DMS79 (cell line): ENCODE results near the gene SOX4.

Source experiments
- DNase-seq: peaks from one replicate; lab custom pipeline; 2025; lab: John Stamatoyannopoulos, UW

Gene SOX4

DNA sequence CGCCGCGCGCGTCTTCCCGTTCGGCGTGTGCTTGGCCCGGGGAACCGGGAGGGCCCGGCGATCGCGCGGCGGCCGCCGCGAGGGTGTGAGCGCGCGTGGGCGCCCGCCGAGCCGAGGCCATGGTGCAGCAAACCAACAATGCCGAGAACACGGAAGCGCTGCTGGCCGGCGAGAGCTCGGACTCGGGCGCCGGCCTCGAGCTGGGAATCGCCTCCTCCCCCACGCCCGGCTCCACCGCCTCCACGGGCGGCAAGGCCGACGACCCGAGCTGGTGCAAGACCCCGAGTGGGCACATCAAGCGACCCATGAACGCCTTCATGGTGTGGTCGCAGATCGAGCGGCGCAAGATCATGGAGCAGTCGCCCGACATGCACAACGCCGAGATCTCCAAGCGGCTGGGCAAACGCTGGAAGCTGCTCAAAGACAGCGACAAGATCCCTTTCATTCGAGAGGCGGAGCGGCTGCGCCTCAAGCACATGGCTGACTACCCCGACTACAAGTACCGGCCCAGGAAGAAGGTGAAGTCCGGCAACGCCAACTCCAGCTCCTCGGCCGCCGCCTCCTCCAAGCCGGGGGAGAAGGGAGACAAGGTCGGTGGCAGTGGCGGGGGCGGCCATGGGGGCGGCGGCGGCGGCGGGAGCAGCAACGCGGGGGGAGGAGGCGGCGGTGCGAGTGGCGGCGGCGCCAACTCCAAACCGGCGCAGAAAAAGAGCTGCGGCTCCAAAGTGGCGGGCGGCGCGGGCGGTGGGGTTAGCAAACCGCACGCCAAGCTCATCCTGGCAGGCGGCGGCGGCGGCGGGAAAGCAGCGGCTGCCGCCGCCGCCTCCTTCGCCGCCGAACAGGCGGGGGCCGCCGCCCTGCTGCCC, 1.1 kb downstream of the SOX4 start:
- no peak for DNase-seq

- DNase-seq: no peak
These were observed 2.0 kb downstream of the SOX4 start for GRCh38 chr6:21595285-21596144.

DNA sequence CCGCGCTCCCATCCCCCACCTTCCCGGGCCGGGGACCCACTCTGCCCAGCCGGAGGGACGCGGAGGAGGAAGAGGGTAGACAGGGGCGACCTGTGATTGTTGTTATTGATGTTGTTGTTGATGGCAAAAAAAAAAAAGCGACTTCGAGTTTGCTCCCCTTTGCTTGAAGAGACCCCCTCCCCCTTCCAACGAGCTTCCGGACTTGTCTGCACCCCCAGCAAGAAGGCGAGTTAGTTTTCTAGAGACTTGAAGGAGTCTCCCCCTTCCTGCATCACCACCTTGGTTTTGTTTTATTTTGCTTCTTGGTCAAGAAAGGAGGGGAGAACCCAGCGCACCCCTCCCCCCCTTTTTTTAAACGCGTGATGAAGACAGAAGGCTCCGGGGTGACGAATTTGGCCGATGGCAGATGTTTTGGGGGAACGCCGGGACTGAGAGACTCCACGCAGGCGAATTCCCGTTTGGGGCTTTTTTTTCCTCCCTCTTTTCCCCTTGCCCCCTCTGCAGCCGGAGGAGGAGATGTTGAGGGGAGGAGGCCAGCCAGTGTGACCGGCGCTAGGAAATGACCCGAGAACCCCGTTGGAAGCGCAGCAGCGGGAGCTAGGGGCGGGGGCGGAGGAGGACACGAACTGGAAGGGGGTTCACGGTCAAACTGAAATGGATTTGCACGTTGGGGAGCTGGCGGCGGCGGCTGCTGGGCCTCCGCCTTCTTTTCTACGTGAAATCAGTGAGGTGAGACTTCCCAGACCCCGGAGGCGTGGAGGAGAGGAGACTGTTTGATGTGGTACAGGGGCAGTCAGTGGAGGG, 2.8 kb downstream of the SOX4 start:
- peak; percentile 64 for DNase-seq

DNA sequence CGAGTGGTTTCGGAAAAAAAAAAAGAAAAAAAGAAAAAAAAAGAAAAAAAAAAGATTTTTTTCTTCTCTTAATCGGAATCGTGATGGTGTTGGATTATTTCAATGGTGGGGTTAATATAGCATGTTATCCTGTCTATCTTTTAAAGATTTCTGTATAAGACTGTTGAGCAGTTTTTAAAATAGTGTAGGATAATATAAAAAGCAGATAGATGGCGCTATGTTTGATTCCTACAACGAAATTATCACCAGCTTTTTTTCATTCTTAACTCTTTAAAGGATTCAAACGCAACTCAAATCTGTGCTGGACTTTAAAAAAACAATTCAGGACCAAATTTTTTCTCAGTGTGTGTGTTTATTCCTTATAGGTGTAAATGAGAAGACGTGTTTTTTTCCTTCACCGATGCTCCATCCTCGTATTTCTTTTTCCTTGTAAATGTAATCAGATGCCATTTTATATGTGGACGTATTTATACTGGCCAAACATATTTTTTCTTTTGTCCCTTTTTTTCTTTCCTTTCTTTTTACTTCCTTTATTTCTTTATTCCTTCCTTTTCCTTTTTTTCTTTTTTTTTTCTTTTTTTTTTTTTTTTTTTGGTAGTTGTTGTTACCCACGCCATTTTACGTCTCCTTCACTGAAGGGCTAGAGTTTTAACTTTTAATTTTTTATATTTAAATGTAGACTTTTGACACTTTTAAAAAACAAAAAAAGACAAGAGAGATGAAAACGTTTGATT, 3.6 kb downstream of the SOX4 start:
- DNase-seq: peak; percentile 64

DNA sequence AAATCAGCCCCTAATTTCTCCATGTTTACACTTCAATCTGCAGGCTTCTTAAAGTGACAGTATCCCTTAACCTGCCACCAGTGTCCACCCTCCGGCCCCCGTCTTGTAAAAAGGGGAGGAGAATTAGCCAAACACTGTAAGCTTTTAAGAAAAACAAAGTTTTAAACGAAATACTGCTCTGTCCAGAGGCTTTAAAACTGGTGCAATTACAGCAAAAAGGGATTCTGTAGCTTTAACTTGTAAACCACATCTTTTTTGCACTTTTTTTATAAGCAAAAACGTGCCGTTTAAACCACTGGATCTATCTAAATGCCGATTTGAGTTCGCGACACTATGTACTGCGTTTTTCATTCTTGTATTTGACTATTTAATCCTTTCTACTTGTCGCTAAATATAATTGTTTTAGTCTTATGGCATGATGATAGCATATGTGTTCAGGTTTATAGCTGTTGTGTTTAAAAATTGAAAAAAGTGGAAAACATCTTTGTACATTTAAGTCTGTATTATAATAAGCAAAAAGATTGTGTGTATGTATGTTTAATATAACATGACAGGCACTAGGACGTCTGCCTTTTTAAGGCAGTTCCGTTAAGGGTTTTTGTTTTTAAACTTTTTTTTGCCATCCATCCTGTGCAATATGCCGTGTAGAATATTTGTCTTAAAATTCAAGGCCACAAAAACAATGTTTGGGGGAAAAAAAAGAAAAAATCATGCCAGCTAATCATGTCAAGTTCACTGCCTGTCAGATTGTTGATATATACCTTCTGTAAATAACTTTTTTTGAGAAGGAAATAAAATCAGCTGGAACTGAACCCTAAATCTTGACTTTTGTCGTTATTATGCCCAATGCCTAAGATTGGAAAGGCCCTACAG, 4.5 kb downstream of the SOX4 start:
- no peak for DNase-seq

DNA sequence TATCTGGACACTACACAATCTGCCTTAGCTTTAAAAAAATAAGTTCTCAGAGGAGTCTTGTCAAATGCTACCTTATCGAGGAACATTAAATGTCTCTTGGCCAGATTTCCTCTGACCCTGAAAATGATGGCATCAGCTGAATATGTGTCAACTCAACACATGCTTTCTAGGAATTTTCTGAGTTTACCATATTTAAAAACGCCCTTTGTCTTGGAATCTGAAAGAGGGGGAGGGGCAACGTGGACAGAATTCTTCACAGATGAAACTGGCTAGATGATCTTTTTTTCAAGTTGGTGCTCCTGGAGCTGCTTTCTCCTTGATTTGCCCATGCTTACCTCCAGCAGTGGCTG, 5.1 kb downstream of the SOX4 start:
- DNase-seq: no peak

DNA sequence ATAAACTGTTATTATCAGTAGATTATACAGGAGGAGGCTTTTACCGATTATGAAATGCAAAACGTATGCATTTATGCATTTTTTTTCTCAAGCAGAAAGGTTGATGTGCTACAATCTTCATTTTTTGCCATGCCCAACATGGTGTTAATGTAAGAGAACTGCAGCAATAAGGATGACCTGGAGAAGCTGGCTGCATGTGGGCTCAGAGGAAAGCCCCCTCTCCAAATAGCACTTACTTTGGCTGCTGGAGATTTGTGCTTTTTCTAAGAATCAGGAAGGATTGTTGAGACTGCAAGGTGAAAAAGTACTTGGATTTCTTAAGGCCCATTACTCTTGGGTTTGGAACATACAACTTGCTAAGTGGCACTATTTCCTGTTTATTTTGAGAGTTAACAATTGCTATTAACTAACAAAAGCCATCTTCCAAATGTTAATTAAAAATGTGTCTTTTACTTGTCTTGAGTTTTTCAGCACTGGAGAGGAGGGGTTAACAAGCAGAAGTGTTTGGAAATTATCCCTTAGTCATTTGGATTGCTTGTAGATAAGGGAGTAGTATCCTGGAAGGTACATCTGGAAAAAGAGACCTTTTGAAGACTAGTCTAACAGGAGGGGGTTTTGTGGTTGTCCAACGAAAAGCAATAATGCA, 5.6 kb downstream of the SOX4 start:
- DNase-seq: no peak

DNA sequence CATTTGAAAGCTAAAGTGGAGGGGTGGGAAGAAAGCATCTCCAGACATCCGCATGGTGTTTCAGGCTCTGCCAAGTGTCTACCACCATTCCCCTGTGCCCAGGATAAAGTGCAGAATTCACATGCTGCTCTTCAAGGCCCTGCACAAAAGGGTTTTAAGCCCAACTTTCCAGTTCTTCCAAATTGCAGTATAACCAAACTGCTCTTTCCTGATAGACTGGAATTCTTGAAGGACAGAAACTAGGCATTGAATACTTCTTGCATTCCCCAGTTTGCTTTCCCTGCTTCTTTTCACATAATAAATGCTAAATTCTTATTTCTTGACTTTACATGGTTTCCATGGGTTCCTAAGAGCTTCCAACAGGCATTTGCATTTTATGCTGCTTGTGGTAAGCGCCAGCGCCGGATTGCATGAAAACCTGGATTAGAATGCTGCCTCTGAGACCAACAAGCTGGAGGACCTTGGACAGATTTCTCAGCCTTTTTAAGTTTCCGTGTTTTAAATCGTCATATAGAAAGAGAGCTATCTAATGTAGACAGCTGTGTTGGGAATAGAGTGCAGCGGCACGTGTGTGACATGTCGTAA, 7.9 kb downstream of the SOX4 start:
- DNase-seq: no peak

- no peak for DNase-seq
These were observed 8.4 kb downstream of the SOX4 start for GRCh38 chr6:21601932-21602390.

DNA sequence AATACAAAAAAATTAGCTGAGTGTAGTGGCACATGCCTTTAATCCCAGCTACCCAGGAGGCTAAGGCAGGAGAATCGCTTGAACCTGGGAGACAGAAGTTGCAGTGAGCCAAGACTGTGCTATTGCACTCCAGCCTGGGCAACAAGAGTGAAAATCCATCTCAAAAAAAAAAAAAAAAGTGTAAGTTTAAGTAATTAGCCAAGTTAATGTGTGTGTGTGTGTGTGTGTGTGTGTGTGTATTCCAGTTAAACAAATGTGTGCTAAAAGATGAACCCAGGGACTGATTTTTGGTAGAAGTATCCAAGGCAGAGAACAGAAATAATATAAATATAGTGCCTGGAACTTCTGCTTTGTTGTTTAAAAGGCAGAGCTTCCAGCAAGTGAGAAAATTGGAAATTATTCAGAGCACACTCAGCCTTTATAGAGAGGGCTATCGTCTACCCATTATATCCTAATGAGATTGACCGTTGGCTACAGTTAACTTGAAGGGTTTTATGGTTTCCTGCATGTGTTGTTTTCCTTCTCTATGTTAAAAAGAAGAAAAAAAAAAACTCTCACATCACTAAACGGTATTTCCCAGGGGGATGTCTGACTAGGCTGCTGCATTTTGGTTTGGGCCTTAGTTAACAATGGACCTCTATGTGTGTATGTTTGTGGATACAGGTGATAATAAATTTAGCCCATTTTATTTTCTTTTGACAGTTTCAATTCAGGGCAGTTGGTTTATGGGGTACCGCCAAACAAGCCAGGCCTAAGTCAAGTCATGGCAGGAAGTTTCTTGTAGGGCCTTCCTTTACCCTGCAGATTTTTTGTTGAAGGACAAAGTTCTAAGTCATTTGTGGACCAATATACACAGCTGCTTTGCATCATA, 9.8 kb downstream of the SOX4 start:
- no peak for DNase-seq

- DNase-seq: no peak
These were observed 10.5 kb downstream of the SOX4 start for GRCh38 chr6:21604081-21604480.

DNA sequence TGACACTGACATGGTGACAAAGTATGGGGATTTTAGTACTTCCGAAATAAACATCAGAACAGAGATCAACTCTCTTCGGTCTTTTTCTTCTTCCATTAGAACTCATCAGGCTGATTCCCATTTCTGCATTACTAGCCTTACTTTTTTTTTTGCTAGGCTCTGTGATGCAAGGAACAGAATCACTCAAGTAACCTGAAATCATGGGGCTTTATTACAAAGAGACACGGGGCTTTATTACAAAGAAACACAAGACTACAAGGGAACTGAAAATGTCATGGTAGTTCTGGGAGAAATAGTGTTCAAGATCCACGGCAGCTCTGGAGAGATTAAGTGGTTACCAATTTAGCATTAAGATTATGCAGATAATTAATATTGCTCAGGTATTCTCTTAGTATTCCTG, 11.6 kb downstream of the SOX4 start:
- DNase-seq: no peak

DNA sequence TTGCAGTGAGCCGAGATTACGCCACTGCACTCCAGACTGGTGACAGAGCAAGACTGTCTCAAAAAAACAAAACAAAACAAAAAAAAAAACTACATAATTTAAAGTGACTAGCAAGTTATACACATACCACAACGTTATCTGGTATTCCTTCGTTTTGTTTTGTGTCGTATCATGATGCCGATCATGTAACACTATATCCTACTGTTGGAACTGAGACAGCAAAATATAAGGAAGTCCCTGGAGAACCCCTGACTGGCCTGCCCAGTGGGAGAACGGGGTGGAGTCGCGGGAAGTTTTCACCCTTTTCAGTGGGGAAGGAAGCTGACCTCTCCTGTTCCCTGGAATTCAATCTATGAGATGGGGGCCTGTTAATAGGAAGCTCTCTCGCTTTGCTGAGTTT, 15.1 kb downstream of the SOX4 start:
- no peak for DNase-seq

GRCh38 chr6:21609881-21610329, 16.4 kb downstream of the SOX4 start:
- no peak for DNase-seq

GRCh38 chr6:21610341-21610740, 16.8 kb downstream of the SOX4 start:
- no peak for DNase-seq

DNA sequence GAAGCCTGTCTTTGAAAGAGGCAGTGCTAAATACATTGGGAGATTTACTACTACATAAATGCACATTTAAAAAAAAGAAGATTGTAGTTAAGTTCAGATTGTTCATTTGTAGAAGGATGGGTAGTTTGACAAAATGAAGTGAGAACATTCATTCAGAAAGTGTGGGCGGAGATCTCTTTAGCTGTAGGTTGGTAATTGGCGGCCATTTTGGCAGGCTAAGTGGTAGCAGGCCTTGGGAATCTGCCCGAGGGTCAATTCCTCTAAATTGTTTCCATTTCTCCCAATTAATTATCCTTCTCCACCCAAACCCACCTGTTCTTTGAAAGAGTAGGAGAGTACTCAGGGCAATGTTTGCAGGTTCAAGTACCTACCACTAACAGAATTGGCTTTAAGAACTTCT, 17.9 kb downstream of the SOX4 start:
- peak; percentile 89 for DNase-seq

DNA sequence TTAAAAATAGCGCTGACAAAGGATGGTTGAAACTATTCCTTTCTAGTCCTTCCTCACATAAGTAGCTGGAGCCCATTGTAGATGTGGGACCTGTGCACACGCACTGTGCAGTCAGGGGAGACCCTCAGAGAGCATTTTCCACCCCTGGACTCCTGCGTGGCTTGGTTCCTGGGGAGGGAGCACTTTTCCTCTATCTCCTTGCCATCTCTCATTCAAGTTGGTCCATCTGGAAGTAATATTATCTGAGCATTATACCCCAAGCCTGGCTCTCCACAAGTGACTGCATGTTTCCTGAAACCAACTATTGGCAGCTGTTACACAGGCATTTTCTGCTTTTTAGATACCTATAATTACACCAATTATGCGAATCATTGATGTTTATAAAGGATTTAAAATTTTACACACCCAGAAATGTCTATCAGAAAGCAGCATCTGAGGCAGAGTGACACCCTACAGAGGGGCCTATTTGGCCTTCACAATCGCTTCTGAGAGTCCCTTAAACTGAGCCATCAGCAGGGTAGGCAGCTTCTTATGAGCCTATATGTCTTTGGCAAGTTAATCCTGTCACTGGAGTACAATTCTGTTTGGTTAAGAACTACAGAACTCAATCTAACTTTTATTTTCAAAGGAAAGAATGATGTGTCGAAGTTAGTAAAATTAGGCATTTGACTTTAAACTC, 18.7 kb downstream of the SOX4 start:
- no peak for DNase-seq

GRCh38 chr6:21613809-21614208, 20.3 kb downstream of the SOX4 start:
- DNase-seq: no peak
